Stimulated activated CD4-positive, alpha-beta T cell treated with anti-CD3 and anti-CD28 coated beads, Interleukin-12 subunit alpha, Interleukin-12 subunit beta, amount 100 ng/mL, for 48 hours (primary cell): Measurements from ENCODE around the gene NFKBIZ.

Experiments
- DNase-seq, 3 donors: peaks; one replicate each; pipeline ENCODE4 v3.0.0-alpha.2; 2020; ENCODE audit warnings: low read depth in 2 of 3, low spot score in 1 of 3

Gene NFKBIZ

GRCh38 chr3:101848754-101849713 lies at the start of gene NFKBIZ:
TSS of gene NFKBIZ (plus strand) at chr3:101849514. CDS start at chr3:101849629, 115 bp downstream.
- DNase-seq, result peak; percentile 86 to 94 (median 92)

- no peak for DNase-seq
These were observed 48.1 kb upstream of the NFKBIZ start for GRCh38 chr3:101801174-101801573.

GRCh38 chr3:101802179-101802578 lies 47.1 kb upstream of the NFKBIZ start:
- no peak for DNase-seq

- peak in 2 of 3 donors; percentile 23 to 65 for DNase-seq
These were observed 46.0 kb upstream of the NFKBIZ start for GRCh38 chr3:101803173-101803782.

GRCh38 chr3:101803939-101804338 lies 45.4 kb upstream of the NFKBIZ start:
- no peak for DNase-seq

GRCh38 chr3:101806491-101806890 lies 42.8 kb upstream of the NFKBIZ start:
- no peak for DNase-seq

GRCh38 chr3:101807888-101808287 lies 41.4 kb upstream of the NFKBIZ start:
- DNase-seq, result no peak

- DNase-seq, result peak in 1 of 3 donors; percentile 15
These were observed 39.9 kb upstream of the NFKBIZ start for GRCh38 chr3:101809178-101810021.

- DNase-seq, result no peak
These were observed 39.3 kb upstream of the NFKBIZ start for GRCh38 chr3:101810022-101810418.

GRCh38 chr3:101811875-101812274 lies 37.4 kb upstream of the NFKBIZ start:
- no peak for DNase-seq

GRCh38 chr3:101812895-101813294 lies 36.4 kb upstream of the NFKBIZ start:
- no peak for DNase-seq

- no peak for DNase-seq
These were observed 35.4 kb upstream of the NFKBIZ start for GRCh38 chr3:101813817-101814440.

- DNase-seq, result no peak
These were observed 34.5 kb upstream of the NFKBIZ start for GRCh38 chr3:101814835-101815234.

GRCh38 chr3:101816215-101817149 lies 32.8 kb upstream of the NFKBIZ start:
- DNase-seq, result no peak

GRCh38 chr3:101817992-101818391 lies 31.3 kb upstream of the NFKBIZ start:
- no peak for DNase-seq

GRCh38 chr3:101819649-101820206 lies 29.6 kb upstream of the NFKBIZ start:
- no peak for DNase-seq

- no peak for DNase-seq
These were observed 27.8 kb upstream of the NFKBIZ start for GRCh38 chr3:101821503-101821902.

- no peak for DNase-seq
These were observed 25.8 kb upstream of the NFKBIZ start for GRCh38 chr3:101823525-101823924.

GRCh38 chr3:101824702-101825101 lies 24.6 kb upstream of the NFKBIZ start:
- no peak for DNase-seq
